Stimulated activated CD4-positive, alpha-beta T cell treated with anti-CD3 and anti-CD28 coated beads, Interleukin-1b, Interleukin-23, amount 100 ng/mL, for 1 hour (primary cell): Measurements from ENCODE around the gene NAV3.

ENCODE experiments used
- DNase-seq, 2 donors: peaks; one replicate each; pipeline ENCODE4 v3.0.0-alpha.2; 2020; ENCODE audit warnings: low read depth in 2 of 2

NAV3 gene

DNA sequence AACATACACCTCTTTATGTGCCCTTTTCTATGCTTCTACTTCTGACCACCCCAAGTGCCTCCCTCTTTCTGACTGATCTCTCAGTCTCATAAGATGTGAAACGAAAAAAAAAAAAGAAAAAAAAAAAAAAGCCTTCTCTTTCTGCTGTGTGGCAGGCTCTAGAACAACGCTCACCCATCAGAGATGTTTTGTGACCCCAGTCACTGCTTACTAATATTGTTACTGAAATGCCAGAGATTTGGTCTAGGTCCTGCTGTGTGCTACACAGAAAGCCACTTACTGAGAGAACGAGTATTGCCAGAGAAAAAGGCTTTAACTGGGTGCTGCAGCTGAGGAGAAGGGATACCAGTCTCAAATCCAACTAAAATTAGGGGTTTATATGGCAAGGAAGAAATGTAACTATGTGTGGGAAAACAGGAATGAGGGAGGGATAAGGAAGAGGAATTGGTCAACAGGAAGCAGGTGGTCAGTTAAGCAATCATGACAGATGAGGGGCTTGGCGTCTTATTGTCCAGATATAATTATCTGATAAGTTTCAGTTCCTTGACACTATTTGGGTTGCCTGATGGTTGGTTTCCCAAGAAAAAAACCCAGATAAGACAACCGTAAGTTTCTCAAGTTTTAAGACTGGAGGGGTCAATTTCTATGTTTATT, 149.0 kb downstream of the NAV3 start:
- no peak for DNase-seq

DNA sequence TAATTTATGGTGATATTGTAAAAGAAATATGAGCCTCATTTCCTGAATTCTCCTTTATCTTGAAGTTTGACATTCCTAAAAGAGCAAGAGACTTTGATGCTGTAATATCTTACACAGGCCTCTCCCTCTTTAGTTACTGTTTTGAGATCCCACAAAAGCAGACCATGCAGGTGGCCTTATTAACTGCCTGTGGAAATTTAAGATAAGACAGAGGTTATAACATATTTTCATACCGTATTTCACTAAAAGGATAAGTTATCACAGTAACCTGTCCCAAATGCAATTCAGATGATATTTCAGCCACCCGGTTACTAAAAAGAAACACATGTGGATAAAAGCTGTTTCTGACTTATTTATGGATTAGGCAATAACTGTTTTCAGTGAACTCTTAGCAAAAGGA, 150.1 kb downstream of the NAV3 start:
- no peak for DNase-seq

DNA sequence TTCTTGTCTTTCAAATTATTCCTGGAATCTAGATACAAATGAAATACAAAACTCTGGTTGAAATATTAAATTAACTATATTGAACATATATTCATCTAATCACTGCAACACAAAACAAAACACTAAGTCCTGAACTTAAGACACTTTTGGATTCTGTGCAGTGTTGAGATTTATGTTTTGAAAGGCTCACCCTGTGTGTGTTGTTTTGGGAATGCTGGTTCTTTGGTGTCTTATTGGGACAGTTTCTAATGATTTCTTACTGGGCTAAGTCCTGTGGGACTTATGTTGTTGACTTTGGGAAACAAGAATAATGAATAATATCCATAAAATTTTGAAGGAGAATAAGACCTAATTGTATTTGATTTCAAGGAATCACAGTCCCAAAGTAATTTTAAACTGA, 153.2 kb downstream of the NAV3 start:
- no peak for DNase-seq

DNA sequence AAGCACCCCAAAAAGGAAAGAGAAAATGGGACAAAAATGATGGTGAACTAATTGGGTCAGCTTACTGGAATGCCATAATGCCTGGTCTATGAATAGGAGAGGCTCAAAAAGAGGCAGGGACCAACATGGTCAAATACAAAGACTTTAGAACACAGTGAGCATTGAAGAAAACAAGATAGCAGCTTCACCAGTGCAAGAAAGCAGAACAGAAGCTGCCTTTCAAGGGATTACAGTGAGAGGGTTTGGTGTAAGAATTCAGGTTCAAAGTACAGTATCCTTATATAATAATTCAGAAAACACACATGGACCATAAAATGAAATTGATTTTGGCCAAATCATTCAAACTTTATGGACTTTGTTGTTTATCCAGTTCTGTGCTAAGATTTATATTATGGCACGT, 162.1 kb downstream of the NAV3 start:
- no peak for DNase-seq

DNA sequence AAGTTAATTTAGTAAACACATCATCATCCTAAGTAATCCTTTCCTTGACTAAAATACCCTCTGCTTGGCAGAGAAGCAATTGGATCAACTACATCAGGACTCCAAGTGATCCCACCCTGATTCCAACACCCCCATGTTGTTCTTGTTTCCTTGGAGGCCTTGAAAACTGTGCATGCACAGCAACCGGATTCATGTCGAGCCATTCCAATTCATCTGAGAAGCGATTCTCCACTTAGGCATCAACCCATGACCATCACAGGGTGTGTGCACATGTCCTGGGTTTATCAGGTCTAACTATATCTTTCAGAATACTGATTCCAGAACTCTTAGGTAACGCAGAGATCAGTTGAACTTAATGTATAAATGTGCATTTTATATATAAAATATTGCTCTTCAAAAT, 163.0 kb downstream of the NAV3 start:
- DNase-seq = no peak

DNA sequence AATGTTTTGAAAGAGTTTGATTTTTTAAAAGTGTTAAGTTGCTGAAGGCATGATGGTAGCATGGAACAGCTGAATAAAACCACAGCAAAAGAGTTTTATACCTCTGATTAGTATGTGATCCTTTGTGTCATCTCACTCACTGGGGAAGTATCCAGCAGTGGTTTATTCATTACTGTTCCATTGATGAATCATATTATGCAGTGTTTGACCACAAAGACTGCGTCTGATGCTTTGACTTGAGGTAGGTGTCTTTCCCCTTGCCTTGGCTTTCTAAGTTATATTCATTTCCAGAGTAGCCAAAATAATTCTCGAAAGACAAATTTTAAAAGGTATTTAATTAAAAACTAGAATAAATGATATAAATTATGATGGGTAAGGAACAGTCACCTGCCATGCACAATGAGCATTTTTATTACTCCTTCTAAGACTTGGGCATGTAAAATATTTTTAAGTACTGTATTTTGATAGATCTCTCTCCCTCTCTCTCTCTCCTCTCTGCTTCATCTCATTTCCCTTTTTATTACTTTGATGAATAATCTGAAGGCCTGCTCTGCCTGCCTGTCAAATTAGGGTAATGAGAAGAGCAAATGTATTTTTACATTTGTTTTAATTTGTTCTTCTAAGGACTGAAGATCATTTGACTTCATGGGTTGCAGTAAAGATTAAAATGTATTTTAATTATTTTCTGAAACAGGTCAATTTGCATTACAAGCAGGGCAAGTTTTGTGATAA, 164.9 kb downstream of the NAV3 start:
- DNase-seq = no peak

DNA sequence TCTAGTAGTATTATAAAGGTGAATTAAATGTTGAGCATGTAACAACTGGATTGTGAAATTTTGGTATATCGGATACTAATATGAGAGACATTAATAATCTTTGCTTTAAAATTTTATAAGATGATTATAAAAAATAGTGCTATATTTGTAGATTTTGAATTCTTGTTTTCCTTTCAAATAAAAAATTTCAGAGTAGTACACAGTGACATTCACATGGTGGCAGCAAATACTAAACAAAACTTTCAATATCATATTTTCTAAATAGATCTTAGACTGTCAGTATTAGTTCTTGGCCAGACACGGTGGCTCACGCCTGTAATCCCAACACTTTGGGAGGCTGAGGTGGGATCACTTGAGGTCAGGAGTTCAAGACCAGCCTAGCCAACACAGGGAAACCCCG, 166.0 kb downstream of the NAV3 start:
- no peak for DNase-seq

DNA sequence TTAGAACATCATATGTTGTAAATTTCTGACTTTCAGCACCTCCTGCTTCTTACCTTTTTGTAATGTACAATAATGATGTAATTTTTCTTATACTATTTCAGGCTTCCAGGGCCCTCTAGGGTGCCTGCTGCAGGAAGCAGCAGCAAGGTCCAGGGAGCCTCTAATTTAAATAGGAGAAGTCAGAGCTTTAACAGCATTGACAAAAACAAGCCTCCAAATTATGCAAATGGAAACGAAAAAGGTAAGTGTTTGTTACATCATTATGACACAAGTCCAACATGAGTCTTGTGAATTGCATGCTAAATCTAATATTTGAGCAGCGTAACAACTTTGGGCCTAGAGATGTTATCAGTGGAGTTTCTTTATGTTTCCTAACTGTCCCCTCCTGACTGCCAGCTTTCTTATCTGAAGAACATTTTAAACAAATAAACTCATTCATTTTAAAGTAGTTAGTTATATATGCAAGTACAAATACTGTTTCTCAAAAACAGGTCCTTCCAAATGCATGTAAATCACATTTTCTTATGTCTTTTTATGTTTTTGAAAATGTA, 167.6 kb downstream of the NAV3 start:
- DNase-seq = no peak

DNA sequence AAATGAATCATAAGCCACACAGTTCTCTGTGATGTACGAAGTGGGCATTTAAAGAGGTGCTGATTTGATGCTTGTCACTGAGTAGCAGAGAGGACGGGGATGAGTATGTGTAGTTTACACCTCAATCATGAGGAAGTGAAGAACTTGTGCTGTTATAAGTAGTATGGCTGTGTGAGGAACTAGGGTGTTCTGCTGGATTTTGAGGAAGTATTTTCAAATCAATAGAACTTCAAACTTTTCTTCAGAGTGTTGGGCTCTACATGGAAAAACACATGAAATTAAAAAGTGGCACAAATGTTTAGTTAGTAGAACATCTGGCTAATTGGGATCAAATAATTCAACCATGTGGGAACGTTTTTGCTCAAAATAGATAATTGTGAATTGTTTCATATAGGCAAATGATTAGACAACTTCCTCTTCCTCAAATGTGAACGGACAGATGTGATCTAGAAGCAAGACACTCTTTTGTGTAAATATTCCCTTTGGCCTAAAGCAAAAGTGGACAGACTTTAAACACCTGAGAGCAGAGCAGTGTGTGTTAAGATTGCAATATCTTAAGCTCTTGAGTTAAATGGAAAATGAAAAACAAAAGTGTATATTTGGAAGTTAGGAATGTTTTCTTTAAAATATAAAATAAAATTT, 168.5 kb downstream of the NAV3 start:
- DNase-seq = no peak

DNA sequence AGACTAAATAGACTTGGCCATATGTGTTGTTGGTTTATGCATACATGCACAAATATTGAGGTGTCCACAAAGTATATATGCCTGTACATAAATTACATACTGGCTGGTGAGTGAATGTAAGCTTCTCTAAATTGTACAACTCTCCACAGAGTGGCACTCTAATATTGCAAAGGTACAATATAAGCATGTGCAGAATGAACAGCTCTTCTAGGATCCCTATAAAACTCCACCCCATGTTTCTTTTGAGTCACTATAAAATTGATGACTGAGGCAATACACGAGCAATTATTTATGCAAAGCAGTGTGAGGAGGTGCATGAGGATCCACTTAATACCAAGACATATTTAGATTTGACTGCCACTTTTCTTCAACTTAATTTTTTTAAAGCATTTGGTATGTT, 172.2 kb downstream of the NAV3 start:
- DNase-seq = no peak

DNA sequence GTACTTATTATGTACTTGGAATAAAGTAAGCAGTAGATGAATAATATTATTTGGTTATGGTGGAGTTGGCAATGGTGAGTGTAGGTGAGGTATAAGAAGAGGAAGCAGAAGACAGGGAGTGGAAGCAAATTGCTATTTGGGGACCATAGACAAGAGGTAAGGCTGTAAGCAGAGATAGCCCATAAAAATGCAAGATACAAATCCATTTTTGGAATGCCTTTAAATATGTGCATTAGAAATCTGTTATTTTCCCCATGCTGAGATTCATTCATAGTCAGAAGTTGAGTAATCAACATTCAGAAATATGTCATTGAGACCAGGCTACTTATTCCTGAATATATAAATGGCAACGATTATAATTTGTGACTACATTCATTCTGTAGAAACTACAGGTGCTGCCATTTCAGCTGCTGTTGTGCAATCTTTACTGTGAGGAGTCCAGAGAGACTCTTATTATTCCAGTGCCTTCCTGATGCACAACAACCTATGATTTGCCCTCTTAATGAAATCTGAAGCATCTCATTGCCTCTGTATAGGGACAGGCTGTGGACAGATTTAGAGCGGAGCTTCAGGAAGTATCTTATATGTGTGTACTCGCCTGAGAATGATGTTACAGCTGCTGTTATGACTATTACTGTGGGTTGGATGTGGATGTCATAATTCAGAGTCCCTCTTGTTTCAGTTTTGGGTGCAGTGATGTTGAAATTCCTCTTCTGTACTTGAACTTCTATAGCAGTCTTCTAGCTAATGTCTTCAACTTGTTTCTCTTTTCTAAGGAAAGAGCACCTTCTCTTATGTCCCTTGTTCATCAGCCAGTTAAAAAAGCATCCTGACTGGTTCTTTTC, 173.8 kb downstream of the NAV3 start:
- DNase-seq = no peak

DNA sequence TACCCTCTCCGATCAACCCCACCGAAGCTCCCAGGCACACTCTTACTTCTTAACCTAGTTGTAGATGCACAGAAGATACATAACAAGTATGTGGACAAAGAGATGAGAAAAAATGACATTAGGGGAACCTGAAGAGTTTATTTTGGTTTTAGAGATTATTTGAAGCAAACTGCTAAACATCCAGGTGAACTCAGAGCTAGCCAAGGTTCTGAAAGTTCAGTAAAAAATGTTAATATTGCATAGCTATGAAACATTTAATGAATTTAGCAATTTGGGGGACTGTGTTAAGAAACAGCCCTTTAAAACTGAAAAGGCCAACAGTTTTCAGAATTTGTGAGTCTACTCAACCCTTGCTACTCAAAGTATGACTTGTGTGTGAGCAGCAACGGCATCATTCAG, 174.4 kb downstream of the NAV3 start:
- DNase-seq = no peak

DNA sequence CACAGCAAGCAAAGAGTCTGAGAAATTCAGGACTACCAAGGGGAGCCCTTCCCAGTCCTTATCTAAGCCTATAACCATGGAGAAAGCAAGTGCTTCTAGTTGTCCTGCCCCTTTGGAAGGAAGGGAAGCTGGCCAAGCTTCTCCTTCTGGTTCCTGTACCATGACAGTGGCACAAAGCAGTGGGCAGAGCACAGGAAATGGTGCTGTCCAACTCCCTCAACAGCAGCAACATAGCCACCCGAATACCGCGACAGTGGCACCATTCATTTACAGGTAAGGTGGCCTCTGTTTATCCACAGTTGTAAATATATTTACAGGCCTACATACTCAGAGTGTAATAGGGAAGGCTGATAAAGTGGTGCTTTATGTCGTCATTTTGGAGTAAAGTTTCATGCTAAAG, 176.5 kb downstream of the NAV3 start:
- no peak for DNase-seq

DNA sequence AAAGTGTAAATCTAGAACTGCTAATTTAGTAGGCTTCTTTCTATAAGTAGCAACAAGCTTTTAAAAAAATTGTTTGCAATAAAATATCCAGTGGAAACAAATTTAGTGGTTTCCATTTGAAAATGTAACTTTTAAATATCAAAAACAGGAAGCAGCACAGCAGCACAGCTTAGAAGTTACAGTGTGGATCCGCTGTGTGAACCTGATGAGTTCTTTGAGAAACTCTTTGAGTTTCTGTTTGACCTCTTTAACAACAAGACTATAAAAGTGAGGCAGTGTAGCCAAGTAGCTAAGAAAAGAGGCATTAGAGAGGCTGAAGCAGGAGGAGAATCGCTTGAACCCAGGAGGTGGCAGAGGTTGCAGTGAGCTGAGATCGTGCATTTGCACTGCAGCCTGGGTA, 178.3 kb downstream of the NAV3 start:
- DNase-seq = no peak

DNA sequence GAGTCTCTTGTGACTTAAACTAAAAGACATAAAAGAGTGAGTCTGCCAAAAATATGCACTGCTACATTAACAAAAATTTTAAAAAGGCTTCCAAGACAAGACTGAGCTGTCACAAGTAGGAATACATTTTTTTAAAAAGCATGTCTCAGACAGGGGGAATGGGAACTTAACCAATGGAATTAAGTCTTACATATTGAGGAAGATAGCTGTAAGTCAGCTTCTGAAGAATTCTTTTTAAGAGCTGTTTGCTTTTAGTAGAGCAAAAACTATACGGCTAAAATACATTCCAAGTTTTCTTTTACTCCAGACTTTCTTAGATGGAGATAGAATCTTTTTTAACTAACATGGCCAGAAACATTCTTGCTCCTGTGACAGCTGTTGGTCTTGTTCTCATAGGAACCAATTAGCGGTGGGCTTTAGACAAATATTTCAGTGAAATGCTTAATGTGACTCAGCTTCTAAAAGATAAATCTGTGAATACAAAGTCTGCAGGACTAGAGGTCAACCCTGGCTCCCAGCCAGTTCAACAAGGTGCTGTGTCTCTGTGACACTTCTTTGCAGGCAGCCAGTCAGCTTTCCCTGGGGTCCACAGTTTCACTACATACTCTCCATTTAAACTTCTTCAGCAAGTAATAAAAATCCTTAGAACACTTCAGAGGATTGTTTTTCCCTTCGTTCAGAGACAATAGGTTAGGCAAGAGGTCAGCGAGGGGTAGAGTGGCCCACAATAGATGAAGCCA, 187.6 kb downstream of the NAV3 start:
- no peak for DNase-seq

DNA sequence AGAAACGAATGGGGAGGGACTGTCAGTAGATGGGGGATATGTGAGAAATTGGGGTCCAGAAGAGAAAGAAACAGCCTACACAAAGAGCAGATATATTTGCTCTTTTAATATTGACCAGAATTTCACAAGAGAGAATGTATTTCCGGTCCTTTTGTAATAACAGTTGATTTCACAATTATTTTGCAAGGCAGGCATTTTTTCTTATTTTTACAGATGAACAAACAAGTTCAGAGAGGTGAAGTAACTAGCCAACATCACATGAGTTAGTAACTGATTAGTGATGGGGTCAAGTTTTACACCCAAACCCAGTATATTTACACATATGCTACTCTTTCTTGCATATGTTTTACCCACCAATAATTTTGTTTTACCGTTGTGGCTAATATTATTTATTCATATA, 188.2 kb downstream of the NAV3 start:
- no peak for DNase-seq

DNA sequence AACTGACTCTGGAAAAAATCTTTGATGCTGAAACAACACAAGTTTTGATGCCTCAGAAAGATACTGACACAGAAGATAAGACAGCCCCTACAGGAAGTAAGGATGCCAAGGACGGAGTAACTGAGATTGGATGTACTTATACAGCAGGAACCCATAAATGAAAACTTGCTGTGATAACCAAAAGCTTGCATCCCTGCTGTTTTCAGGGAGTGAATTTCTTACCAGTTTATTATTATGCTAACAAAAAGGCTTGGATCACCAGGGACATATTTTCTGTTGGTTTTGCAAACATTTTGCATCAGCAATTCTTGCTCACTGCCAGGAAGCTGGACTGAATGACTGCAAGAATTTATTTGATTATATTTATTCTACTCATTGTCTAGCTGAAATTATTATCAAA, 197.7 kb downstream of the NAV3 start:
- no peak for DNase-seq

DNA sequence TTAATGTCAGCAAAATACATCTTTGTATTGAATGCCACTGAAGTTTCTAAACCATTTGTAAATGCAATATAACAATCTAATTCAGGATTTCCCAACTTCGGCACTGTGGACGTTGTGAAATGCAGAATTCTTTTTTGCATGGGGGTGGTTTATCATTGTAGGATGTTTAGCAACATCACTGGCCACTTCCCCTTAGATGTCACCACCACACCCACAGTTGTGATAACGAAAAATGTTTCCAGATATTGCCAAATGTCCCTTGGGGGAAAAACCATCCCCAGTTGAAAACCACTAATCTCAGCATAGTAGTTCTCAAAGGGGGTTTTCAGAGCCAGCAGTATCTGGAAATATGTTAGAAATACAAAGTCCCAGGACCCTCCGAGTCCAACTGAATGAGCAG, 203.3 kb downstream of the NAV3 start:
- DNase-seq = no peak

DNA sequence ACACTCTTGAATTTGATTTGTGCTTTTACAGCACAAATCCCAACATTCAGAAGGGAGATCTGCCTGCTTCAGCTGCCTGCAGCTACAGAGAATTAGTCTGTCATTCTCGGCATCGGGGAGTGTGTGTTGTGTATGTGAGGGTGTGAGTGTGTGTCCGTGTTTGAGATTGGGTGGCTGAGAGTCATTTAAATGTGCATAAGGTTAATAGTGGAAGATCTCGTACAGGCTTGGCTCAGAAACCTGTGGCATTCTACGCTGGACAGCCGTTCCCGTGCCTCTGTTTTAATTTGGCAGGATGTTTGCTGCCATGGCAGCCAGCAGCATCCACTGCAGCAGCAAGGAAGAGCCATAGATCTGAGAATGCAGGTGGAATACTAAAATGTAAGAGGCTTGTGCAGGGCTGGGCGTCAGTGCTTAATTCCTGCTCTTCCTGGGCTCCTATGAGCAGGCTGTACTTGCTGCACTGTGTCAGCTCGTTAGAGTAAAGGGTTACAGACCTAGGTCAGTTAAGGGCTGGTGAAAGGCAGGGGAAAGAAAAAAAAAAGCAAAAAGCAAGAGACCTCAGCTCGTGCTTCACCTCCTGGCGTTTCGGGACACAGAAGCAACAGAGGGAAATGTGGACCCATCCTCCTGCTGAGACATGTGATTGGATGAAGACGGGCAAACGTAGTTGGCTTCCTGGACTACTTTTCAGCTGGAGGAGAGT, 205.4 kb downstream of the NAV3 start:
- no peak for DNase-seq

DNA sequence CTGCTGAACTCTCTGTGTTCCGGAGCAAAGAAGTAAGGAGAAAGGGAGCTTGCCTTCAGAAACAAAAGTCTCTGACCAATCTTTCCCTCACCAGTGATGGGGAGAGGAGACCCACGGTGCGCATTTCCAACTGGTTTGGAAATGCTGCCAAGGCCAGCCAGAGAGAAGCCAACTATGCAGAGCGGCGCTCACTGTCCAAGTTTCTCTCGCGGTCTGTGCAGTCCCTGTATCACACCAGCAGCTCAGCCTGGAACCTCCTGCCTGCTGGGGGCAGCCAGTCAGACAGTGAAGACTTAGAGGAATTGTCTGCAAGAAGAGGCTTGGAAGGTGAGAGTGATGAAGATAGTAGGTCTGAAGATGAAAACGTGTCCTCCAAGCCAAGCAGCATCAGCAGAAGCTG, 206.2 kb downstream of the NAV3 start:
- DNase-seq = no peak

DNA sequence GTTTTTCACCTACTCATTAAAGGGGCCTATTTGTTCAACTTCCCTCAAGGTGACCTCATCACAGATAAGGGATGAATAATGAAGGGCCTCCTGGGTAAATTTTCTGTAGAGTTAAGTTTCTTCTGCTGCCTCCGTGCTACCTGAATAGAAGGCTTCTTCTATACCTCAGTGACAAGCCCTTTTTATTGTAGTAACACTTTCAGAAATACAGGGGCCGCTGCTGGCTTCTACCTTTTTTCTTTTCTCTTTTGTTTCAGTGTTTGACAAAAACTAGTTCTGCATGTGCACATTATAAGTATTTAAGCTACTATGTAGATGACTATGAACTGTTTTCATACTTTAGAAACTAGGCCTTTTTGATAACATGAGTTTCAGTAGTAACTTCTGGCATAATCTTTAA, 207.0 kb downstream of the NAV3 start:
- no peak for DNase-seq
